Measurements from ENCODE around the gene GPC6. TPM values are rescaled to one million over a fixed set of nuclear protein-coding genes. Genes with fewer than 3 reads are reported as not detected.
A peak's percentile ranks its signal among the peaks of the same experiment; 100 is the strongest.

GPC6 gene
- total RNA-seq, 1 donor from 2014 or later: 63.0 TPM

GRCh38 chr13:93227878-93228642 is 1.5 kb downstream of the GPC6 start:
- no peaks in the 10 kb centered on the region for H3K9me3 Mint-ChIP-seq (ENCODE audit: unreplicated experiment)
- Histone ChIP-seq H3K27me3 (ENCODE audit: insufficient read depth, low read length) (no peaks in the 10 kb centered on the region), H3K4me1 (ENCODE audit: insufficient read depth, low read length) (peaks cover 36% of the 10 kb centered on the region), H3K4me3 (ENCODE audit: insufficient read depth, low read depth, low read length) (peak overlapping the region; percentile 80), H3K27ac (ENCODE audit: low read depth, low read length) (peak overlapping the region; percentile 82), H2AFZ (ENCODE audit: low read depth, low read length) (peak overlapping the region; percentile 87), H3K36me3 (ENCODE audit: insufficient read depth, low read length) (no peaks in the 10 kb centered on the region), H3K79me2 (ENCODE audit: insufficient read depth, low read length) (peaks cover 52% of the 10 kb centered on the region), H3K9me3 (ENCODE audit: insufficient read depth, low read depth, low read length) (no peaks in the 10 kb centered on the region), H3K4me2 (ENCODE audit: low read length) (peak overlapping the region; percentile 92), H4K20me1 (ENCODE audit: insufficient read depth, low read length) (no peaks in the 10 kb centered on the region), H3K9ac (ENCODE audit: low read length) (peak overlapping the region; percentile 93)
- TF ChIP-seq EZH2 (IDR thresholded peaks at IDR 0.05; ENCODE audit: insufficient read depth, low read length) (no peak), CTCF (IDR thresholded peaks at IDR 0.05; ENCODE audit: insufficient read depth, low read depth, low read length) (peak; percentile 16)
- H3K4me3 Mint-ChIP-seq (ENCODE audit: unreplicated experiment): peak overlapping the region; percentile 99
- H3K36me3 Mint-ChIP-seq (ENCODE audit: low read depth, unreplicated experiment): no peaks in the 10 kb centered on the region
- H3K27ac Mint-ChIP-seq (ENCODE audit: unreplicated experiment): peak overlapping the region; percentile 98
- FAIRE-seq: no peak
- peaks cover 41% of the 10 kb centered on the region for H3K4me1 Mint-ChIP-seq (ENCODE audit: low read depth, unreplicated experiment)
- H3K27me3 Mint-ChIP-seq (ENCODE audit: low read depth, unreplicated experiment): no peaks in the 10 kb centered on the region
- peak; percentile 84 for DNase-seq (ENCODE audit: low read depth)

GRCh38 chr13:93228643-93228937 is 2.0 kb downstream of the GPC6 start:
- peaks cover 4% of the 10 kb centered on the region for H4K20me1 ChIP-seq (ENCODE audit: insufficient read depth, low read length)
- H3K4me2 ChIP-seq (ENCODE audit: low read length): peak overlapping the region; percentile 92
- Mint-ChIP-seq H3K27ac (ENCODE audit: unreplicated experiment) (peak overlapping the region; percentile 98), H3K36me3 (ENCODE audit: low read depth, unreplicated experiment) (no peaks in the 10 kb centered on the region), H3K4me1 (ENCODE audit: low read depth, unreplicated experiment) (peaks cover 36% of the 10 kb centered on the region), H3K4me3 (ENCODE audit: unreplicated experiment) (peak overlapping the region; percentile 99), H3K27me3 (ENCODE audit: low read depth, unreplicated experiment) (no peaks in the 10 kb centered on the region), H3K9me3 (ENCODE audit: unreplicated experiment) (peaks cover 4% of the 10 kb centered on the region)
- peaks cover 36% of the 10 kb centered on the region for H3K4me1 ChIP-seq (ENCODE audit: insufficient read depth, low read length)
- H3K4me3 ChIP-seq (ENCODE audit: insufficient read depth, low read depth, low read length): peak overlapping the region; percentile 80
- H3K27me3 ChIP-seq (ENCODE audit: insufficient read depth, low read length): no peaks in the 10 kb centered on the region
- TF ChIP-seq CTCF (IDR thresholded peaks at IDR 0.05; ENCODE audit: insufficient read depth, low read depth, low read length) (no peak), EZH2 (IDR thresholded peaks at IDR 0.05; ENCODE audit: insufficient read depth, low read length) (no peak)
- H3K27ac ChIP-seq (ENCODE audit: low read depth, low read length): peak overlapping the region; percentile 82
- peak overlapping the region; percentile 93 for H3K9ac ChIP-seq (ENCODE audit: low read length)
- FAIRE-seq: no peak
- H3K9me3 ChIP-seq (ENCODE audit: insufficient read depth, low read depth, low read length): no peaks in the 10 kb centered on the region
- no peak for DNase-seq (ENCODE audit: low read depth)
- no peaks in the 10 kb centered on the region for H3K36me3 ChIP-seq (ENCODE audit: insufficient read depth, low read length)
- peaks cover 58% of the 10 kb centered on the region for H3K79me2 ChIP-seq (ENCODE audit: insufficient read depth, low read length)
- H2AFZ ChIP-seq (ENCODE audit: low read depth, low read length): peak overlapping the region; percentile 87

- Histone ChIP-seq H4K20me1 (ENCODE audit: insufficient read depth, low read length) (peaks cover 16% of the 10 kb centered on the region), H3K9ac (ENCODE audit: low read length) (peak overlapping the region; percentile 93), H3K4me3 (ENCODE audit: insufficient read depth, low read depth, low read length) (peak overlapping the region; percentile 80), H3K79me2 (ENCODE audit: insufficient read depth, low read length) (peaks cover 70% of the 10 kb centered on the region), H3K9me3 (ENCODE audit: insufficient read depth, low read depth, low read length) (no peaks in the 10 kb centered on the region), H3K27ac (ENCODE audit: low read depth, low read length) (peak overlapping the region; percentile 38), H3K4me1 (ENCODE audit: insufficient read depth, low read length) (peaks cover 27% of the 10 kb centered on the region), H2AFZ (ENCODE audit: low read depth, low read length) (no peak overlapping the region), H3K36me3 (ENCODE audit: insufficient read depth, low read length) (no peaks in the 10 kb centered on the region), H3K27me3 (ENCODE audit: insufficient read depth, low read length) (no peaks in the 10 kb centered on the region), H3K4me2 (ENCODE audit: low read length) (peak overlapping the region; percentile 92)
- DNase-seq (ENCODE audit: low read depth) (peak; percentile 93), FAIRE-seq (peak; percentile 83)
- Mint-ChIP-seq H3K27ac (ENCODE audit: unreplicated experiment) (peak overlapping the region; percentile 54), H3K36me3 (ENCODE audit: low read depth, unreplicated experiment) (no peaks in the 10 kb centered on the region), H3K27me3 (ENCODE audit: low read depth, unreplicated experiment) (no peaks in the 10 kb centered on the region), H3K9me3 (ENCODE audit: unreplicated experiment) (peaks cover 4% of the 10 kb centered on the region), H3K4me3 (ENCODE audit: unreplicated experiment) (peak overlapping the region; percentile 99), H3K4me1 (ENCODE audit: low read depth, unreplicated experiment) (peaks cover 28% of the 10 kb centered on the region)
- no peak for TF ChIP-seq EZH2 (IDR thresholded peaks at IDR 0.05; ENCODE audit: insufficient read depth, low read length)
- no peak for TF ChIP-seq CTCF (IDR thresholded peaks at IDR 0.05; ENCODE audit: insufficient read depth, low read depth, low read length)
These were observed 3.8 kb downstream of the GPC6 start for GRCh38 chr13:93230261-93230855.

All from astrocyte (in vitro differentiated cells and primary cell).